HG02870 (cell line): ENCODE data around the gene SENP7.
A peak's percentile ranks its signal among the peaks of the same experiment; 100 is the strongest.
"Not testable (repeated sequence)": the region's sequence is repeated elsewhere in the genome, so short reads cannot be mapped to it uniquely, and the experiment has no call there.

Experiments used
- ATAC-seq: cut with Tn5 transposase; IDR thresholded peaks from one replicate; pipeline ENCODE4 v1.9.1; 2021; ENCODE audit warnings: mild to moderate bottlenecking, moderate library complexity; ENCODE audit not compliant: unreplicated experiment

SENP7 gene

GRCh38 chr3:101464235-101464634, 48.8 kb downstream of the SENP7 start:
- ATAC-seq, result no peak

GRCh38 chr3:101461451-101461850, 51.6 kb downstream of the SENP7 start:
- no peak for ATAC-seq

- ATAC-seq, result no peak
Observed at GRCh38 chr3:101458387-101458786, 54.6 kb downstream of the SENP7 start.

DNA sequence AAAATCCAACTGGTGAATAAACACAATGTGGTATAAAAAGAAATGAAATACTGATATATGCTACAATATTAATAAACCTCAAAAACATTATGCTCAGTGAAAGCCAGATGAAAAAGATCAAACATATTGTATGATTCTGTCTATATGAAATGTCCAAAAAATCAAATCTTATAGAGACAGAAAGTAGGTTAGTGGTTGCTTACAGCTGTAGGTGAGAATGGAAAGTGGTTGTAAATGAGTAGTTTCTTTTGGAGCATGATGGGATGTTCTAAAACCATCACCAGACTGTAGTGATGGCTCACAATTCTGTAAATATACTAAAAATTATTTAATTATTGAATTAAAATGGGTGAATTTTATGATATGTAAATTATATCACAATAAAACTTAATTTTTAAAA, 58.4 kb downstream of the SENP7 start:
- no peak for ATAC-seq

DNA sequence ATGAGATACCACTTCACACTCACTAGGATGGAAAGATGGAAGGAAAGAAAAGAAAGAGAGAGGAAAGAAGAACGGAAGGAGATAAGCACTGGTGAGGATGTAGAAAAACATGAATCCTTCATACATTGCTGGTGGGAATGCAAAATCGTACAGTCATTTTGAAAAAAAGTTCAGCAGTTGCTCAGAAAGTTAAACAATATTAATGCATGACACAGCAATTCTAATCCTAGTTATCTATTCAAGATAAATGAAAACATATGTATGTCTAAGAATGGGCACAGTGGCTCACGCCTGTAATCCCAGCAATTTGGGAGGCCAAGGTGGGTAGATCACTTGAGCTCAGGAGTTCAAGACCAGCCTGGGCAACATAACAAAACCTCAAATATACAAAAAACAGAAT, 59.1 kb downstream of the SENP7 start:
- no peak for ATAC-seq

- not testable (repeated sequence) for ATAC-seq
Observed at GRCh38 chr3:101438641-101439040, 74.4 kb downstream of the SENP7 start.

DNA sequence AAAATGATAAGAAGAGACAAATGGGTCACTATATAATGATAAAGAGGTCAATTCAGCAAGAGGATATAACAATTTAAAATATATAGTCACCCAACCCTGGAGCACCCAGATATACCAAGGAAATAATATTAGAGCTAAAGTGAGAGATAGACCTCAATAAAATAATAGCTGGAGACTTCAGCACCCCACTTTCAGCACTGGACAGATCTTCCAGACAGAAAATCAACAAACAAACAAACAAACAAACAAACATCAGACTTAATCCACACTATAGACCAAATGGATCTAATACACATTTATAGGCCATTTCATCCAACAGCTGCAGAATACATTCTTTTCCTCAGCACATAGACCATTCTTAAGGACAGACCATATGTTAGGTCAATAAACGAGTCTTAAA, 79.4 kb downstream of the SENP7 start:
- ATAC-seq, result no peak

- ATAC-seq, result no peak
Observed at GRCh38 chr3:101423984-101424888, 88.8 kb downstream of the SENP7 start.

- no peak for ATAC-seq
Observed at GRCh38 chr3:101418851-101419250, 94.2 kb downstream of the SENP7 start.

GRCh38 chr3:101414121-101414520, 98.9 kb downstream of the SENP7 start:
- ATAC-seq, result no peak

DNA sequence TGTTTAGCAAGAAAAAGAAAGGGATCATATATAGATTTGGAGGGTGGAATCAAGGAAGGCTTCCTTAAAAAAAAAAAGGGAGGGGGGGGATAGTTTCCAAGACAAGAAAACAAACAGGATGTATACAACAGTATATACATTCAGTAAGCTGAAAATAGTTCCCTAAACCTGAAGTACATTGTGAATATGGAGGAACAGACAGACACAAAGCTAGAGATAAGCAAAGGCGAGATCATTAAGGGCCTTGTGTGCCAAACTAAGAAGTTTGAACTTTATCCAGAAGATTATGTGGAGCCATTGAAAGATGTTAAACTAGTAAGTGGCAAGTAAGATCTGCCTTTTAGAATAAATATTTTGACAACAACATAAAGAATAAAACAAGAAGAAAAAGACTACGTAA, 99.4 kb downstream of the SENP7 start:
- no peak for ATAC-seq

GRCh38 chr3:101391413-101391950, 121.5 kb downstream of the SENP7 start:
- no peak for ATAC-seq

- ATAC-seq, result no peak
Observed at GRCh38 chr3:101388706-101389105, 124.3 kb downstream of the SENP7 start.

DNA sequence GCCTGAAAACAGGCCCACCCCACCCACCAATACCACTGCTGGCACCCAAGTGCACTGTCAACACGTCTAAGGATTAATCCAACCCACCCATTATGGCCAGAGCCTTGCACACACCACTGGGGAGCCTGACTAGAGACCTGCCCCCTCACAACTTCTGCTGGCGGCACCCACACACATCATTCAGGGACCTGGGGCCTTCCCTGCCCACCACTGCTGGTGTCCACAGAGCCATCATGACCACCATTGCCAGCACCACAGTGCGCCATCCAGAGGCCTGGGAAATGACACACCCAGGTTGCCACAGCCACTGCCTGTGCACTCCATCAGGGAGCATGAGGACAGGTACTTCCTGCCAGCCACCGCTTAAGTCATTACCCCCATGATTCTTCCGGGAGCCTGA, 125.7 kb downstream of the SENP7 start:
- ATAC-seq, result no peak

- no peak for ATAC-seq
Observed at GRCh38 chr3:101384426-101384825, 128.6 kb downstream of the SENP7 start.

GRCh38 chr3:101383656-101384055, 129.4 kb downstream of the SENP7 start:
- ATAC-seq, result no peak

DNA sequence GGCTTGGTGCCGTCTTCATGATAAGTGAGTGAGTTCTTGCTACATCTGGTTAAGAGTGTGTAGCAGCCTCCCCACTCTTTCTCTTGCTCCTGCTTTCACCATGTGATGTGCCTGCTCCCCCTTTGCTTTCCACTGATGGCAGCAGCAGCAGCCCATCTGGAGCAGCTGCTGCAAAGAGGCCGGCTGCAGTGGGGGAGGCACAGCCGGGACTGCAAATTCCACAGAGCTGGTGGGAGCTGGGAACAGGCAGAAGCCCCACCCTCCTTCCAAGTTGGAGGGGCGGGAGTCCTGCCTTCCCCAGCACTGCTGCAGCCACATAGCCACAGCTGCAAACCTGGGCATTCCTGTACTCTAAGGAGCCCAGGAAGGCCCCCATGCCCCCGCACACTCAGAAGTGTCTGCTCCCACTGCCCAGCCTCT, 129.8 kb downstream of the SENP7 start:
- ATAC-seq, result no peak

GRCh38 chr3:101381809-101382208, 131.2 kb downstream of the SENP7 start:
- ATAC-seq, result no peak

DNA sequence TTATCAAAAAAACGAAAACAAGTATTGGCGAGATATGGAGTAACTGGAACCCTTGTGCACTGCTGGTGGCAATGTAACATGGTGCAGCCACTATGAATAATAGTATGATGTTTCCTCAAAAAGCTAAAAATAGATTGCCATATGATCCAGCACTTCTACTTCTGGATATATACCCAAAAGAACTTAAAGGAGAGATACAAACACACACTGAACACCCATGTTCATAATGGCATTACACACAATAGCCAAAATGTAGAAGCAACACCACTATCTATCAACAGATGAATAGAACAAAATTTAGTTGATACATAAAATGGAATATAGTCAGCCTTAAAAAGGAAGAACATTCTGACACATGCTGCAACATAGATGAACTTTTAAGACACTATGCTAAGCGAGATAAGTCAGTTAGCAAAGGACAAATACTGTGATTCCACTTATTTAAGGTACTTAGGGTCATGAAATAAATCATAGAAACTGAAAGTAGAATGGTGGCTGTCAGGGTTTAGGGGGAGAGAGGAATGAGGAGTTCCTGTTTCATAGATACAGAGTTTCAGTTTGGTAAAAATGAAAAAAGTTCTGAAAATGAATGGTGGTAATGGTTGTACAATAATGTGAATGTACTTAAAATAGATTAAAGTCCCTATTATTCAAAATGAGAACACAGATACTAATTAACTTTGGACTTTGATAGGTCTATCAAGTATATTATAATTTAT, 133.2 kb downstream of the SENP7 start:
- peak; percentile 96 for ATAC-seq

GRCh38 chr3:101377796-101378195, 135.2 kb downstream of the SENP7 start:
- ATAC-seq, result no peak

DNA sequence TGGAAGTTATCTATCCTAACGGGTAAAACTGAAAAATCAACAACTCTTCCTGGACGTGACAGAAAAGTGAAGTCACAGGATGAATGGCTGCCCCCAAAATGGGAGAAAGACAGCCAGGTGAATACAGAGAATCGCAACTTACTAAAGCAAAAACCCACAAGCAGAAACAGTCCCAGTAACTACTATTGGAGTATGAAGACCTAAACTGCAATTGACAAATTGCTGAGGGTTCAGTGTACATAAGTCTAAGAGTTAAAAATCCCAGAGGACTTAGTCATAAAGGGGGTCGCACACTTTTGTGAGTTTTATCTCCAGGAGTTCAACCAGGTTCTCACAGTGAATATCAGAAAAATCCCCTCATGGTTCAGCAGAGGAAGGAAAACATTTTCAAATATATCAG, 135.8 kb downstream of the SENP7 start:
- no peak for ATAC-seq

GRCh38 chr3:101375586-101375985, 137.4 kb downstream of the SENP7 start:
- no peak for ATAC-seq
